Activated T-helper 9 cell treated with anti-CD3 and anti-CD28 coated beads, Interleukin-2, amount 50 U/mL, for 16 hours (primary cell): ENCODE data around the gene FSHR.

ENCODE experiments used
- DNase-seq: peaks from one replicate; pipeline ENCODE4 v3.0.0-alpha.2; 2020; ENCODE audit warnings: low read depth

FSHR gene

DNA sequence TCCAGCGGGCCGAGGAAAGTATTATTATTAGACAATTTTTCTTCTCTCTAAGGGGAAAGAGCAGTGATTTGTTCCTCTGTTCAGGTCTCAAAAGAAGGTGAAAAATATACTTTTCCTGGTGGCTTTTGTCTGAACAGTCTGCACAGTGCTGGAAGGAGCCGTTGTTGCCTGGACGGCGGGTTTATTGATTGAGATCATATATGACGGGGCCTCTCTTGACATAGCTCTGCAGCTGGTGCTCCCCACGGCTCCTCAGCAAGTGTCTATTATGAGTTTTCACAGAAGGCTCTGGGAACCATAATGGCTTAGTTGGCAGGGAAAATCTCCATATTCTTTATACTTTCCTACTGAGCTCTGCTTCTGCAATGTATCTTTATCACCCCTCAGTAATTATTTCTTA is 42.9 kb downstream of the FSHR start:
- no peak for DNase-seq

DNA sequence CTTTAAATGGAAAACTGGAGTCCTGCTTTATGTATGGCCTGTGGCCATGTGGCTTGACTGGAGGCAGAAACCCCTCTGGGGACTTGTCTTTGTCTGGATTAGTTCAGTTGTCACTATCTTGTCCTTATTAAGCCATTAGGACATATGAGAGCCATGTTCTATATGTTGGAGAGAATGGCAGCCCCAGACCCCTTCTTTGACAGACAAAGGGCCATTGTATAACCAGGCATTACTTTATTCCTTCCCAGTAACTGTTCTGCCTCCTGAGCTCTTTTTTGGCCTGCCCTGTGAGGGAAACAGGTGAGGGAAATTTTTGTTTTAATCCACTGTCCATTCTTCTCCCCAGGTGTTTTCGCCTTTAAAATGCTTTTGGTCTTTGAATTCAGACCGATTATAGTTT is 43.3 kb downstream of the FSHR start:
- DNase-seq: no peak

GRCh38 chr2:49110571-49110970 is 43.7 kb downstream of the FSHR start:
- no peak for DNase-seq

DNA sequence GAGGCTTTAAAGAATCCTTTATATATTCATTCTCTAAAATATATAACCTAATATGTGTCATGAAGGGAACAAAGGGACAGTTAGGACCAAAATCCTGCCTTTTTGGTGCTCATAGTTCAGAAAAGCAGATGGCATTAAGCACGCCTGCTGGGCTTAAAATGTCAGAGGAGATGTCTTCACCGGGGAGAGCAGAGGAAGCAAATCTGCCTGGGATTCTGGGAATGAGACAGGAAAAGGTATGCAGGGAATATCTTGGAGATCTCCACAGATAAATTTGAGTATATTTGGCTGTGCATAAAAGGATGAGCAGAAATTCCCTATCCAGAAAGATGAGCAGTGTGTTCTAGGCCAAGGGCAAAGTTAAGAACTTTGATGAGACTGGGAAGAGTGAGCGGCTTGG is 45.5 kb downstream of the FSHR start:
- no peak for DNase-seq

GRCh38 chr2:49108436-49108835 is 45.9 kb downstream of the FSHR start:
- DNase-seq: no peak

- DNase-seq: no peak
Measured at GRCh38 chr2:49105506-49105905, 48.8 kb downstream of the FSHR start.

GRCh38 chr2:49102146-49102545 is 52.2 kb downstream of the FSHR start:
- no peak for DNase-seq

GRCh38 chr2:49080681-49081080 is 73.6 kb downstream of the FSHR start:
- DNase-seq: no peak

DNA sequence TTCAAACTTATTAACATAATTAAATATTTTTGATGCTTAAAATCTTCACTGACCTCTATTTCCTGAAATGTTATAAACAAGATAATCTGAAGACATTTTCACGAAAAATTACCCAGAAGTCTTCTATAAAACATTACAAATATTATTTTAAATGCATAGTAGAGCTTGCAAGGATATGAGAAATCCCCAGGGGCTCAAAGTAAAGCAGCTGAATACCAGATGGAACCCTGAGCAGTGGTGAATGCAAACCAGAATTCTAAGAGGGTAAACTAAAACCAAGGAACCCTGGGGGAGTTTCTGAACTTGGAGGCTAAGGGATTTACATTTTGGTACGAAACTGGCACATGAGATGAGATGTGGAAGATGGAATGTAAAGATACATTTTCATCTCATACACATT is 83.6 kb downstream of the FSHR start:
- DNase-seq: no peak

DNA sequence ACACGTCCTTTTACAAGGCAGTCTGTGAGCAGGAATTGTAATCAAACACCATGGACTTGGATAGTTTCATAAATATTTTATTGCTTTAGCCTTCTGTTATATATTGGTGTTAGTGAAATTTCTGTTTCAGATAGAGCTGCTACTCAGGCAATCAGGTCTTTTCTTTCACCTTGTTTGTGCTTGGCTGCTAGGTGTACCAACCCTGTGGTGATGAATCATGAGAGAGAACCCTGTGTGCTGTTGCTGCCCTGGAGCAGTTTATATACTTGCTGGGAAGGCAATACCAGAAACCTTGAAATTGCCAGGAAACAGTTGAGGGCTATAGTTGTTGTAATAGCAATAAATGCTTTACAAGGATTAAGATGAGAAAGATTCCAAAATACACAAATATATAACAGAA is 84.5 kb downstream of the FSHR start:
- DNase-seq: no peak

DNA sequence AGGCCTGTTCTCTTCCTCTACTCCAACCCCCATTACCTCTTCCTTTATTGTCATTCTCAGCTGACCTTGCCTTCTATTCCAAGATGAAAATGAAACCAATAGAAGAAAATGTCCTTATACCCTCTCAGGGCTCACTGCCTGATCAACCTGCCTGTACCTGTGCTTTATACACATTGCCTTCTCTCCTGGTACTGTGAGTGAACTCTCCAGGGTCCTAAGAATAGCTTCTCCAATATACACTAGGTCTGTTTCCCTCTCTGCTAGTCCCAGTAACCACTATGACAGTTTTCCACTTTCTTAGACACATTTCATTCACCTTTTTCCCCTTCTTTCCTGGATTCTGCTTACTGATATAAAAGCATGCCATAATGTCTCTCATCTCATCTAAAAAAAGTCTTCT is 85.7 kb downstream of the FSHR start:
- DNase-seq: no peak

DNA sequence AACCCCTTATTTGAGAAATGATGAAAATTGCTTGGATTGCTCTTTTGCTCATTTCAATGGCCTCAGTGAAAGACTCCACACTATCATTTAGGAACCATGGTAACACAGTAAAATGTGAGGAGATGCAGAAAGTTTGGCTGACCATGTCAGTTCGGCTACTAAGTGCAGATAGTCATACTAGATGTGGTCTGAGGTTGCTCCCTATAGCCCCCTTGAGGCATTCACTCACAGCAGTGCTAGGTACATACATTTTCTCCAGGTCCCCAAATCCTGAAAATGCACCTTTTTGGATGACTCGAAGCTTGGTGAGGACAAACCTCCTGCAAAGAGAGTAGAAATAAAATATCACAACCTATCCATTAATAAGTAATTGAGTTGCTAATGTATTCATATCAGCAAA is 86.3 kb downstream of the FSHR start:
- no peak for DNase-seq

DNA sequence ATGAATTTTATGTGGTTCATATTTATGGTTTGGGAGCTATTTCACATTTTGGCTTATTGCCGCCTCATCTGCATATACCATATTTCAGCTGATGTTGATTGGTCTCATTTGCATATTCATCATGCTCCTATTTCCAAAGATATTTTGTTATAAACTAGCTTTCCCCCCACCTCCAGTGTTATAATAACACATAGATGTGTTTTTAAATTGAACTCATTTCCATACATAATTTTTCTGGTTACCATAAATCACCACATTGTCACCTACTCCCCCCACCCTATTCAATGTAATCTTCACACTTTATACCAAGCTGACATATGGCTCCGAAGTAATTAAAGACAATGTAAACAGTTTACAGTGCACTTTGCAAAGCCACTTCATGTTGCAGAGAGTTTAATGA is 101.2 kb downstream of the FSHR start:
- DNase-seq: no peak

DNA sequence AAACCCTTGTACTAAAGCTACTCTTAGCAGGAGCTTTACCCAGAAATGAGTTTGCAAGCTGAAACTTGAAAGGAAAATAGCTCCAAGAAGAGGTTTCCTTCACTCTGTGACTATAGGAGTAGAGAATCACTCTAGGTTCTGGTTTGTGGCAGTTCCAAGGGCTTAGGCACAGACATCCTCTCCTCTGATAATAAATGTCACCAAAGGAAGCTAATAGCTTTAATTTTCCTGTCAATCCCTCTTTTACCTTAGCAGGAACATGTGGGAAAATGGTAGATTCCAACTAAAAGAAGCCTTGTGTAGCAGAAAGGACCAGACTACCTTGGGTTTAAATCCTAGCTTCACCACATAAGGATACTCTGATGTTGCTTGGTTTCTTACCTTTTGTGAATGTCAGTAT is 104.0 kb downstream of the FSHR start:
- no peak for DNase-seq

DNA sequence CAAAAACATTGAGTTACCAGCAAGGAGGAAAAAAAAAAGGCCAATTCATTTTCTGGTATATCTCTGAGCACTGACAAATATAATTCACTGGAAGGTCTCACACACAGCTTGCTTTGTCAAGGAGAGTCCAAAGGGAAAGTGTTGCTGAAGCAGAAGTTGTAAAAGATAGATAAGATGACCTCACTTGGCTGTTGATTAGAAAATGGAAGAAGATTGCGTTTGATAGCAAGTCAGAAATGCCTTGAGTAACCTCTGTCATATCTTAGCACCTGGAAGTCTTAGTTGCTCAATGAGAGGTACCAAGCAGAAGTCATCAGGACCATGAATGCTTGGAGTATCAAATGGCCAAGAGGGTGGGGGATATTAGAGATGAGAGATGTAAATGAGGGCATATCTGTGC is 105.2 kb downstream of the FSHR start:
- DNase-seq: no peak

DNA sequence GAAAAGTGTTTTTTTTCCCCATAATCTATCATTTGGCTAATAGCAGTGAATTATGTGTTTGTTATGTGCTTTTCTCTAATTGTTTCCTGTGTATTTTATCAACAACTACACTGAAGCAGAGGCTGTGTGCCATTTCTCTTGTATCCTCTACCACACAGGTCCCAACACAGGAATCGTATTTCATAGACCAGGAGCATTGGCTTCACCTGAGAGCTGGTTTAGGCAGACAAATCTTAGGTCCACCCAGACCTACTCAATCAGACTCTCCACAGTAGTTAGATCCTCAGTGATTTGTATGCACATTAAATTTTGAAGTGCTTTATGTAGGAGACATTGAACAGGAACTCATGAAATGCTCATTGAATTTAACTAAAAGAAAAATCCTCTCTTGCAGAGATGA is 109.2 kb downstream of the FSHR start:
- no peak for DNase-seq

DNA sequence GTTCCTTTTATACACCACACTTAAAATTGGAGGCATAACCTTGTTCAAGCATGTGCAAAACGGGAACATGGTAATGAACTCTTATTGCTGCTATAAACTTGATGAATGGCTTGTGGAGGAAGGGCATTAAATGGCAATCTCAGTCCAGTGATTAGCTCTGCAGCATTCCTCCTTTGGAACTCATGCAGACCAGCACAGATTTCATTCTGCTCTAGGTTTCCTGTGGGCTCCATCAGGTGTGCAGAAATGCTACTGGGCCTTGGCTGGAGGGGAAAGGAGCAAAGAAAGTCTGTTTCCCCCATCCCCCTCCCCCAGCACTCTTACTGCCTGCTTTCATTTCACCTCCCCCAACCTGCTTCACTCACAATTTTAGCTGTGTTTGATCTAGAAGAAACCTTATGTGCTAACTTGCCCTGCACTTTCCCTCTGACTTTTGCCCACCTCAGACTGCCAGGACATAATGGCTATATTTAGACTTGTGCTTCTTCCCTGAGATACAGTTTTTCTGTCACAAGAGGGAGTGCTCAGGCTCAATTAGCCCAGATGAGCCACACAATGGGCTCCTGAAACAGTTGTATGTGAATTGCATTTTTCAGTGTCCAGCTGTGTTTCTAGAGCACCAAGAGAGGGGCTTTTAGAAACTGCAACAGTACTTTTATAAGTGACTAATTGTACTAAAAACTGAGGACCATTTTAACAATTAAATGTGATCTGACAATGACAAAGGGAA is 109.8 kb downstream of the FSHR start:
- DNase-seq: no peak

DNA sequence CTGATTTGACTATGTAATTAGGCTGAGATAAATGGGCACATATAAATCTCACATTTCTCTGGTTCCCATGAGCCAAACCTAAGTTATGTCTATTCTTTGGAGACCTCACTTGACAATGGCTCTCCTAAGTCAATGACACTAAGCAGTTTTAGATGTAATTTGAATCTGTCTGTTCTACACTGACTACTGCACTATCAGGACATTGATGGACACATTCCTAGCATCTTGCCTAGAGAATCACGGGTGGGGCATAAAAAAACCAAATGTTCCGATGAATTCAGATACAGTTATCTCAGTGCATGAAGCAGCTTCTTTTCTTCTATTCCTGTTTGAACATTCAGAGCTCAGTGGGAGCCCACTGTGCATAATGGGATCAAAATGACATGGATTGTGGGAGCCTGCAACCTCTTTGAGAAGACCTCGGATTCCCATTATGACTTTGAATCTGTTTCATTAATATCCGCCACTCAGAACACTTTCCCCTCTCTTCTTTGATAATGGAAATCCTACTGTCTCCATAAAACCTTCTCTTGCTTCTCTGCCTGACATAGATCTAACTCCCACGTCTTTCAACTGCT is 110.8 kb downstream of the FSHR start:
- DNase-seq: no peak

- no peak for DNase-seq
Measured at GRCh38 chr2:49042488-49042887, 111.8 kb downstream of the FSHR start.

GRCh38 chr2:49041061-49041460 is 113.3 kb downstream of the FSHR start:
- DNase-seq: no peak

DNA sequence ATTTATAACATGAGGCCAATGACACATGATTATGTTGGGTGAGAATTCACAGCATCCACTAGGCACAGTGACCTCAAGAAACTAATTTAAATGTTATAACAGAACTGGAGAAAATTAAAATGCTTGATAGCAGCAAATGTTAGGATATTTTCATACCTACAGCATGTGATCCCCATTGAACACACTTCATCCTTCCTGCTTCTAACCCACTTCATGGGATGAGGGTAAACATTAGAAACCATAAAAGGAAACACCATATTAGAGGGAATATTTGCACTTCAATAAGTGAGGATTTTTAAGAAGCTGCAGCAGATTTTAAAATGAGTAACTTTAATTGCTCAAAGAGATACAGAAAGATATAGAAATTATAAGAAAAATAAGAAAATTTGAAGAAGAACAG is 117.1 kb downstream of the FSHR start:
- DNase-seq: no peak

GRCh38 chr2:49035481-49035880 is 118.8 kb downstream of the FSHR start:
- DNase-seq: no peak

DNA sequence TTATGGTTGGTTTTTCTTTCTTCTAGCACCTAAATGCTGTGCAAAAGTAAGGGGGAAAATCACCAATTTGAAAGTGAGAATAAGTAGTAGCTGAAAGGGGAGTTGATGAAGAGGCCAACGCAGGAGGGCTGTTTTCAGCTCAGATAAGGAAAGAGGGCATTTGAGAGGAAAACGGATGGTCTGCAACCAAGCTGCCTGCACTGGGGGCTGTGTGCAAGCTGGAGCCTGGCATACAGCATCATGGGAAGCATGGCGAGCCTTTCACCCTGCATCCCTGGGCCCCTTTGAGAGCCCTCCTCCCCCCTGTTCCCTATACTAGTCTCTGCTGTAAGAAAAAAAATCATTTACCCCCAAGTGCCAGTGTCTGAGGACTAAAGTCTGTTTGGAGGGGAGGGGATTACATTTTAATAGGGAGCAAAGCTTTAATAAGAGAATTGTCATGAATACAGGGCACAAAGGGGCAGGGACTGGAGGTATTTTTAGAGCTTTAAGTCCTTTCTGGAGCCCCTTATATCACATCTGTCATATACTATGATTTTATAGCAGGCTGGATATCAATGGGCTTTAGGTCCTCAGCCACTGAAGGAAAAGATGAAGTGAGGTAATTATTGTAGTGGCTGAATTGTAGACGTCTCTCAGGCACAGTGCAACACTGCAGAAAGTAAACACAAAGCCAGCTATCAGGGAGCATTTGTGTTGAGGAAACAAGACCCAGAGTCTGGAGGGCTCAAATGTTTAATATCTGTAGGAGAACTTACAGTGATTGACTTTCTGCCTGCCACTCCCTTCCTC is 120.7 kb downstream of the FSHR start:
- no peak for DNase-seq

- DNase-seq: no peak
Measured at GRCh38 chr2:49032936-49033335, 121.4 kb downstream of the FSHR start.
